GM12878 (cell line): ENCODE data around the gene LRRC2. TPM values are rescaled to one million over a fixed set of nuclear protein-coding genes. Genes with fewer than 3 reads are reported as not detected.
A peak's percentile ranks its signal among the peaks of the same experiment; 100 is the strongest.

Experiments used
- ATAC-seq: fragments of 200-7000 bp; cut with Tn5 transposase; 3 replicates; pipeline ENCODE4 v1.9.1; 2020; ENCODE audit warnings: mild to moderate bottlenecking, moderate library complexity
- BruUV-seq: library from RNA; stranded (reverse); fragments of 400-500 nt; replicated peaks from 2 replicates; lab custom pipeline; 2021; lab: Mats Ljungman, UMichigan
- CTCF ChIA-PET: fragments of 300-600 bp; sonication (Branson Sonifier 250); formaldehyde crosslinking; extraction: SDS; loops from one replicate; lab custom pipeline; 2021; ENCODE audit warnings: inconsistent platforms; lab: Yijun Ruan, JAX
- POLR2A ChIA-PET: fragments of 350-600 bp; formaldehyde crosslinking; extraction: SDS; loops from one replicate; lab custom pipeline; 2021; ENCODE audit warnings: inconsistent platforms; lab: Charles Lee
- RAD21 ChIA-PET: fragments of 300-600 bp; sonication (Branson Sonifier 250); formaldehyde crosslinking; loops from one replicate; lab custom pipeline; 2023; ENCODE audit warnings: antibody characterized with exemption; ENCODE audit not compliant: unreplicated experiment; lab: Charles Lee
- SMC1A ChIA-PET: fragments of 300-600 bp; sonication (Branson Sonifier 250); formaldehyde crosslinking; loops from one replicate; lab custom pipeline; 2023; ENCODE audit not compliant: unreplicated experiment, uncharacterized antibody; lab: Charles Lee
- DNase-seq: peaks from one replicate; pipeline ENCODE4 v3.0.0-alpha.2; 2011; ENCODE audit warnings: low read depth, low spot score
- FAIRE-seq: peaks from 3 replicates; lab custom pipeline; 2011; peaks lifted over from hg19 to GRCh38; lab: Jason Lieb, UNC
- H2AFZ ChIP-seq: 2 replicates; pipeline ENCODE4 v1.6.0; 2011; ENCODE audit warnings: low read depth, low read length, control low read depth; ENCODE audit not compliant: control insufficient read depth
- H3K27ac ChIP-seq: 2 replicates; pipeline ENCODE4 v1.5.1; 2011; ENCODE audit warnings: control low read depth; ENCODE audit not compliant: control insufficient read depth, insufficient read depth
- H3K27me3 ChIP-seq, 2 experiments: replicated peaks in 1 of 2; 2 replicates each; pipeline versions ENCODE4 v1.6.0 to v1.6.1; 2011; ENCODE audit warnings: low read length in 1 of 2; ENCODE audit not compliant: control insufficient read depth in 2 of 2, insufficient read depth in 2 of 2
- H3K36me3 ChIP-seq, 2 experiments: 2 replicates each; pipeline ENCODE4 v1.5.1; 2011; ENCODE audit warnings: low read length in 1 of 2; ENCODE audit not compliant: control insufficient read depth in 2 of 2, insufficient read depth in 2 of 2
- H3K4me1 ChIP-seq: 2 replicates; pipeline ENCODE4 v1.6.1; 2011; ENCODE audit warnings: mild to moderate bottlenecking, low read length, moderate library complexity, mixed read lengths; ENCODE audit not compliant: control insufficient read depth, insufficient read depth
- H3K4me2 ChIP-seq: 2 replicates; pipeline ENCODE4 v1.6.0; 2011; ENCODE audit warnings: control low read depth; ENCODE audit not compliant: control insufficient read depth, insufficient read depth
- H3K4me3 ChIP-seq: fragments of 200-600 bp; sonication (generic); 2 replicates; pipeline ENCODE4 v1.5.1; 2016
- H3K79me2 ChIP-seq: 2 replicates; pipeline ENCODE4 v1.6.0; 2011; ENCODE audit warnings: low read length; ENCODE audit not compliant: control insufficient read depth, insufficient read depth
- H3K9ac ChIP-seq: 2 replicates; pipeline ENCODE4 v1.8.0; 2011; ENCODE audit warnings: low read length, control low read depth, mixed read lengths; ENCODE audit not compliant: control insufficient read depth, insufficient read depth
- H3K9me3 ChIP-seq: replicated peaks from 3 replicates; pipeline ENCODE4 v1.5.1; 2011; ENCODE audit warnings: mild to moderate bottlenecking, low read length; ENCODE audit not compliant: control insufficient read depth, insufficient read depth
- H4K20me1 ChIP-seq: 2 replicates; pipeline ENCODE4 v1.6.0; 2011; ENCODE audit not compliant: control insufficient read depth, insufficient read depth
- EED ChIP-seq: sonication (generic); IDR thresholded peaks from 2 replicates; pipeline ENCODE4 v1.6.1; 2016; ENCODE audit warnings: antibody characterized with exemption, low read depth
- KDM1A ChIP-seq: fragments of 200-600 bp; sonication (generic); IDR thresholded peaks from 2 replicates; pipeline ENCODE4 v1.6.1; 2016; ENCODE audit warnings: borderline replicate concordance
- MXI1 ChIP-seq: fragments of 150-350 bp; IDR thresholded peaks from 2 replicates; pipeline ENCODE4 v1.6.1; 2011; ENCODE audit warnings: low read depth, mild to moderate bottlenecking, inconsistent platforms, low read length, improper control_type of control experiment
- NFYA ChIP-seq: IDR thresholded peaks from 2 replicates; pipeline ENCODE4 v1.6.1; 2011; ENCODE audit warnings: low read depth, mild to moderate bottlenecking, low read length, improper control_type of control experiment, borderline replicate concordance
- NR2C2 ChIP-seq: IDR thresholded peaks from 2 replicates; pipeline ENCODE4 v1.6.1; 2011; ENCODE audit warnings: borderline replicate concordance, low read depth; ENCODE audit not compliant: control insufficient read depth, insufficient read length
- PAX8 ChIP-seq: fragments of 450-650 bp; IDR thresholded peaks from 2 replicates; pipeline ENCODE4 v1.6.1; 2017; ENCODE audit warnings: mild to moderate bottlenecking, moderate library complexity
- RFX5 ChIP-seq: IDR thresholded peaks from 2 replicates; pipeline ENCODE4 v1.6.1; 2011; ENCODE audit warnings: low read depth, low read length, improper control_type of control experiment
- STAT1 ChIP-seq: fragments of 450-650 bp; conservative IDR thresholded peaks from 2 replicates; pipeline ENCODE4 v1.6.1; 2014; ENCODE audit warnings: antibody characterized with exemption, mild to moderate bottlenecking
- WGBS: methylation state at CpG from one replicate; pipeline ENCODE4 v1.1.6; 2016; ENCODE audit warnings: low lambda C conversion rate; ENCODE audit not compliant: insufficient replicate concordance, insufficient coverage; ENCODE audit errors: missing lambda C conversion rate; 5-methylcytosine and 5-hydroxymethylcytosine counted together
- in situ Hi-C: fragments of 300-500 bp; cut with MboI; formaldehyde crosslinking; loops from 9 replicates; pipeline ENCODE4 v1.14.3; 2018; ENCODE audit warnings: mixed read lengths
- intact Hi-C: fragments of 100-400 bp; cut with micrococcal nuclease; formaldehyde crosslinking; loops from one replicate; pipeline ENCODE4 v1.14.2; 2022; ENCODE audit not compliant: unreplicated experiment
- polyA plus RNA-seq, 11 experiments: library from polyadenylated mRNA; depleted of rRNA in 4 of 11; unstranded in 6 of 11; stranded (reverse) in 5 of 11; fragments of >200 nt; fragmentation: Nextera tagmentation in 4 of 11; fragmentation: Illumina TruSeq in 1 of 11; extraction: Ambion mirVana in 4 of 11; extraction: Trizol in 1 of 11; gene quantifications; 1 replicate in 1 of 11; 2 replicates in 10 of 11; pipeline versions ENCODE4 v1.2.1 to v1.2.3, GENCODE V29; 2011 to 2016; ENCODE audit warnings: inconsistent platforms in 2 of 11, missing spikeins in 2 of 11, low read depth in 1 of 11
- total RNA-seq, 4 experiments: library from RNA; depleted of rRNA in 3 of 4; stranded (reverse); fragments of >200 nt in 3 of 4; fragmentation: Illumina TruSeq in 1 of 4; extraction: Trizol in 1 of 4; gene quantifications; 2 replicates each; pipeline versions ENCODE4 v1.2.1 to v1.2.3, GENCODE V29; 2013 to 2021
- TF ChIP-seq, protein P1 (sequence below): fragments of 450-650 bp; IDR thresholded peaks from 2 replicates; pipeline ENCODE4 v1.6.1; 2016; ENCODE audit warnings: mild to moderate bottlenecking
- TF ChIP-seq, protein P2 (sequence below): fragments of 150-350 bp; IDR thresholded peaks from 2 replicates; pipeline ENCODE4 v1.6.1; 2014; ENCODE audit warnings: mild to moderate bottlenecking, low read depth, low read length
- TF ChIP-seq, protein P3 (sequence below): fragments of 450-650 bp; IDR thresholded peaks from 2 replicates; pipeline ENCODE4 v1.6.1; 2014; ENCODE audit warnings: mild to moderate bottlenecking

LRRC2 gene
- total and polyA plus RNA-seq, 10 of the 15 experiments (the other 5 are each of a cell fraction or from before 2014, with no cell fraction given): not detected

DNA sequence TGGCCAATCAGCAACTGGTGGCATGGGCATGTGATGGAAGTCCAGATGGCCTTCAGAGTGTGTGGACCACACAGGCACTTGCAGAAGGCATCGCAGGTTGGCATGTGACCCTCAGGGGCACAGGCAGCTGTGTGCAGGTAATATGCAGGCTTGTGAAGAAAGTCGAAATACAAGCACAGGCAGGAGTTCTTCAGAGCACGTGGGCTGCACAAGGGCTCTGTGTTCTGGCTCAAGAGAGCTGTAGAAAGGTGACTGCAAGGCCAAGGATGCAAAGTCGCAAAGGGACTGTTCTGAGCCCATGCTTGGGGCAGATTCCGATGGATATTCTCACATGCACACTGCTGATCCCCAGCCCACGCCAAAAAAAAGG, 8.3 kb downstream of the LRRC2 start:
- Histone ChIP-seq H3K79me2 (no peaks in the 10 kb centered on the region), H3K4me2 (no peak overlapping the region), H3K27ac (no peak overlapping the region), H3K4me3 (no peak overlapping the region), H3K27me3 (no peaks in the 10 kb centered on the region), H3K9me3 (no peaks in the 10 kb centered on the region; the same call in 2 of the 3 replicates), H3K9ac (no peak overlapping the region), H3K4me1 (no peaks in the 10 kb centered on the region), H2AFZ (no peak overlapping the region), H4K20me1 (no peaks in the 10 kb centered on the region), H3K36me3 (no peaks in the 10 kb centered on the region)
- intact Hi-C loops: loop anchor here (1.0 to 10.0 kb wide), 4 partner anchors 61 to 183 kb away; partner anchors contain the start of genes CCR5 and RTP3
- in situ Hi-C loops: loop anchor here (5.0 kb wide), 1 partner anchor 70 kb away; no protein-coding TSS in a partner anchor
- ChIA-PET POLR2A (interaction anchor here (1.0 kb wide), 1 partner anchor 61 kb away, joined by 3 read pairs; no protein-coding TSS in a partner anchor), SMC1A (interaction anchor here (0.9 to 2.6 kb wide), 9 partner anchors 9 to 74 kb away, joined by 3 to 23 read pairs (median 8); partner anchors contain the start of gene RTP3), RAD21 (interaction anchor here (1.0 to 2.3 kb wide), 7 partner anchors 8 to 188 kb away, joined by 3 to 35 read pairs (median 4); no protein-coding TSS in a partner anchor), CTCF (interaction anchor here (1.0 to 7.3 kb wide), 11 partner anchors 12 to 179 kb away, joined by 3 to 111 read pairs (median 6); partner anchors contain the start of gene RTP3)
- FAIRE-seq (no peak), DNase-seq (no peak), ATAC-seq (peak; percentile 20; the same call in 2 of the 3 replicates)
- BruUV-seq: no TSS peak
- 51% methylated on average over 6 of the region's 6 CpGs for WGBS
- TF ChIP-seq NR2C2 (no peak), NFYA (no peak), KDM1A (no peak), PAX8 (no peak), EED (no peak), STAT1 (no peak), MXI1 (no peak), RFX5 (no peak)
- TF ChIP-seq, protein P1, sequence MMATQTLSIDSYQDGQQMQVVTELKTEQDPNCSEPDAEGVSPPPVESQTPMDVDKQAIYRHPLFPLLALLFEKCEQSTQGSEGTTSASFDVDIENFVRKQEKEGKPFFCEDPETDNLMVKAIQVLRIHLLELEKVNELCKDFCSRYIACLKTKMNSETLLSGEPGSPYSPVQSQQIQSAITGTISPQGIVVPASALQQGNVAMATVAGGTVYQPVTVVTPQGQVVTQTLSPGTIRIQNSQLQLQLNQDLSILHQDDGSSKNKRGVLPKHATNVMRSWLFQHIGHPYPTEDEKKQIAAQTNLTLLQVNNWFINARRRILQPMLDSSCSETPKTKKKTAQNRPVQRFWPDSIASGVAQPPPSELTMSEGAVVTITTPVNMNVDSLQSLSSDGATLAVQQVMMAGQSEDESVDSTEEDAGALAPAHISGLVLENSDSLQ: no peak
- TF ChIP-seq, protein P2, sequence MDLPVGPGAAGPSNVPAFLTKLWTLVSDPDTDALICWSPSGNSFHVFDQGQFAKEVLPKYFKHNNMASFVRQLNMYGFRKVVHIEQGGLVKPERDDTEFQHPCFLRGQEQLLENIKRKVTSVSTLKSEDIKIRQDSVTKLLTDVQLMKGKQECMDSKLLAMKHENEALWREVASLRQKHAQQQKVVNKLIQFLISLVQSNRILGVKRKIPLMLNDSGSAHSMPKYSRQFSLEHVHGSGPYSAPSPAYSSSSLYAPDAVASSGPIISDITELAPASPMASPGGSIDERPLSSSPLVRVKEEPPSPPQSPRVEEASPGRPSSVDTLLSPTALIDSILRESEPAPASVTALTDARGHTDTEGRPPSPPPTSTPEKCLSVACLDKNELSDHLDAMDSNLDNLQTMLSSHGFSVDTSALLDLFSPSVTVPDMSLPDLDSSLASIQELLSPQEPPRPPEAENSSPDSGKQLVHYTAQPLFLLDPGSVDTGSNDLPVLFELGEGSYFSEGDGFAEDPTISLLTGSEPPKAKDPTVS: no peak
- TF ChIP-seq, protein P3, sequence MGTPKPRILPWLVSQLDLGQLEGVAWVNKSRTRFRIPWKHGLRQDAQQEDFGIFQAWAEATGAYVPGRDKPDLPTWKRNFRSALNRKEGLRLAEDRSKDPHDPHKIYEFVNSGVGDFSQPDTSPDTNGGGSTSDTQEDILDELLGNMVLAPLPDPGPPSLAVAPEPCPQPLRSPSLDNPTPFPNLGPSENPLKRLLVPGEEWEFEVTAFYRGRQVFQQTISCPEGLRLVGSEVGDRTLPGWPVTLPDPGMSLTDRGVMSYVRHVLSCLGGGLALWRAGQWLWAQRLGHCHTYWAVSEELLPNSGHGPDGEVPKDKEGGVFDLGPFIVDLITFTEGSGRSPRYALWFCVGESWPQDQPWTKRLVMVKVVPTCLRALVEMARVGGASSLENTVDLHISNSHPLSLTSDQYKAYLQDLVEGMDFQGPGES: no peak
